Right lobe of liver (tissue), 6 donors: ENCODE results near the gene TNP1. TPM values are rescaled to one million over a fixed set of nuclear protein-coding genes. Genes with fewer than 3 reads are reported as not detected.

Experiments
- ATAC-seq, 4 donors: fragments of 200-7000 bp; cut with Tn5 transposase; one replicate each; pipeline ENCODE4 v1.9.1; 2020; ENCODE audit warnings: mild to moderate bottlenecking in 4 of 4, moderate library complexity in 4 of 4
- DNase-seq, 3 donors: peaks; one replicate each; pipeline ENCODE4 v3.0.0-alpha.2; 2020
- H3K27ac ChIP-seq, 3 donors: fragments of 200-600 bp; one replicate each; pipeline ENCODE4 v1.8.0; 2022
- H3K27me3 ChIP-seq, 2 donors: fragments of 200-600 bp; one replicate each; pipeline ENCODE4 v1.8.0; 2022
- H3K36me3 ChIP-seq, 4 donors: fragments of 200-600 bp; sonication (generic) in 1 of 4; one replicate each; pipeline versions ENCODE4 v1.5.1 to v1.8.0; 2017 to 2022; ENCODE audit warnings: control low read depth in 1 of 4
- H3K4me1 ChIP-seq, 4 donors: fragments of 200-600 bp; sonication (generic) in 1 of 4; one replicate each; pipeline versions ENCODE4 v1.5.1 to v1.8.0; 2017 to 2022; ENCODE audit warnings: control low read depth in 1 of 4
- H3K4me3 ChIP-seq, 3 donors: fragments of 200-600 bp; one replicate each; pipeline ENCODE4 v1.8.0; 2022
- H3K9me3 ChIP-seq, 4 donors: fragments of 200-600 bp; sonication (generic) in 1 of 4; one replicate each; pipeline versions ENCODE4 v1.5.1 to v1.8.0; 2017 to 2022; ENCODE audit warnings: control low read depth in 1 of 4
- CTCF ChIP-seq, 4 donors: fragments of 200-600 bp in 3 of 4; fragments of 450-650 bp in 1 of 4; IDR thresholded peaks; one replicate each; pipeline versions ENCODE4 v1.5.1 to v1.8.0; 2016 to 2022; ENCODE audit warnings: antibody characterized with exemption in 4 of 4, mild to moderate bottlenecking in 2 of 4
- POLR2A ChIP-seq: fragments of 450-650 bp; IDR thresholded peaks from one replicate; pipeline ENCODE4 v1.6.1; 2017; ENCODE audit warnings: antibody characterized with exemption, mild to moderate bottlenecking
- WGBS: methylation state at CpG from one replicate; pipeline ENCODE4 v1.1.6; 2018; ENCODE audit warnings: low coverage, low lambda C conversion rate; ENCODE audit not compliant: insufficient coverage; ENCODE audit errors: missing lambda C conversion rate; 5-methylcytosine and 5-hydroxymethylcytosine counted together
- intact Hi-C, 2 donors: fragments of 100-400 bp; cut with DNase I; formaldehyde crosslinking; loops; one replicate each; pipeline versions ENCODE4 v1.11.2 to v1.14.1; 2022
- long read RNA-seq: library from polyadenylated mRNA; unstranded; transcript quantifications from one replicate; pipeline ENCODE4 v2.0.0, GENCODE V29; 2019
- total RNA-seq, 6 experiments: library from RNA; depleted of rRNA in 2 of 6; stranded (reverse); fragments of >200 nt in 2 of 6; fragmentation: NEBNext Ultra II Directional in 3 of 6; extraction: Animal tissue kit (Norgen Biotek cat#: 25700) in 3 of 6; gene quantifications; one replicate each; pipeline versions ENCODE4 v1.1.0 to v1.2.4, GENCODE V29; 2016 to 2023
- donor health status: DM: no; HTN: yes; CAD: no.
- donor health status: DM: no; HTN: no; CAD: no.
- donor health status: DM: no; HTN: no; CAD: no.
- donor health status: DM: no; HTN: yes; CAD: no.
- donor health status: DM: no; HTN: yes; CAD: no.

The TNP1 gene, protein sequence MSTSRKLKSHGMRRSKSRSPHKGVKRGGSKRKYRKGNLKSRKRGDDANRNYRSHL
- total RNA-seq: not detected
- long read RNA-seq: 0 reads

DNA sequence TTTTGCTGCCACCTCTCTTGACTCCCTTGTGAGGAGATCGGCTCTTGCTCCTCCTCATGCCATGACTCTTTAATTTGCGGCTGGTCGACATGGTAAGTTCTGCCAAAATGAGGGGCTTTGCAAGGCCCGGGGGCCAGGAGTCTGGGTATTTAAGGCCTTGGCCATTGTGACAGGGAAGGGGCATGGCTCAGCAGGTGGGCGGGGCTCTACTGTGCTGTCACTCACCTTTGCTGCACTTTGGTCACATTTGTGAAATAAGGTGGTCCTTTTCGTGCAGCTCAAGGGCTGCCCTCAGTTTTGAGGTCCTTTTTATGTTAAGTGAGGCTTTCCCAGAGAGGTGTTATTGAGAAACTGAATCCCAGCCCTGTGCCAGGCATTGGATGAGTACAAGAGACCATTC lies at the start of gene TNP1:
TNP1 (minus strand) TSS at position 121 of the 400 bp plus-strand sequence; CDS start at position 91, 30 bp downstream.
- Histone ChIP-seq H3K4me1 (no peaks in the 10 kb centered on the region), H3K9me3 (no peaks in the 10 kb centered on the region), H3K36me3 (no peaks in the 10 kb centered on the region), H3K27me3 (no peaks in the 10 kb centered on the region), H3K27ac (no peak within 1 kb of the TSS), H3K4me3 (no peak within 1 kb of the TSS)
- 86% methylated on average over 5 of the region's 6 CpGs for WGBS
- TF ChIP-seq POLR2A (no peak), CTCF (IDR thresholded peaks at IDR 0.05) (no peak)
- ATAC-seq (no peak), DNase-seq (no peak)
- intact Hi-C loops: no loop called here

DNA sequence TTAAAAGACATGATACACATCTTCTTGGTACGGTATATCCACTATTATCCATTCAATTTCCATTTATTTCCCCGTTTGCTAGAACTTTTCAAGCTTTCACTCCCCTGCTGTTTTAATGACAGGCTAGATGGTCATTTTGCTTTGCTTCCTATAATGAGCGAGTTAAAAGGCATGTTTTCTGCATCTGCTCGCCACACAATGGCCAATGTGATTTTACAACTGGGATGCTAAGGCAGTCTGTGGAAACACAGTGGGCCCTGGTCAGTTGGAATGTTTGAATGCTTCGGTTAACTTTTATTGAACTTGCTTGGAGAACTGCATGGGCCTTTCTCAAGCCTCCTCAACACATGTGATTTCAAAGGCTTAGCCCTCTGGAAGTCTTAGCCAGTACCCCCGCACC lies 48.4 kb upstream of the TNP1 start:
- ATAC-seq: no peak
- Histone ChIP-seq H3K27me3 (no peaks in the 10 kb centered on the region), H3K36me3 (no peaks in the 10 kb centered on the region), H3K27ac (no peak overlapping the region), H3K4me3 (no peak overlapping the region), H3K4me1 (no peaks in the 10 kb centered on the region), H3K9me3 (no peaks in the 10 kb centered on the region)
- DNase-seq: no peak
- 96% methylated on average over 5 of the region's 6 CpGs for WGBS
- intact Hi-C loops: no loop called here
- TF ChIP-seq POLR2A (no peak), CTCF (IDR thresholded peaks at IDR 0.05) (no peak)

DNA sequence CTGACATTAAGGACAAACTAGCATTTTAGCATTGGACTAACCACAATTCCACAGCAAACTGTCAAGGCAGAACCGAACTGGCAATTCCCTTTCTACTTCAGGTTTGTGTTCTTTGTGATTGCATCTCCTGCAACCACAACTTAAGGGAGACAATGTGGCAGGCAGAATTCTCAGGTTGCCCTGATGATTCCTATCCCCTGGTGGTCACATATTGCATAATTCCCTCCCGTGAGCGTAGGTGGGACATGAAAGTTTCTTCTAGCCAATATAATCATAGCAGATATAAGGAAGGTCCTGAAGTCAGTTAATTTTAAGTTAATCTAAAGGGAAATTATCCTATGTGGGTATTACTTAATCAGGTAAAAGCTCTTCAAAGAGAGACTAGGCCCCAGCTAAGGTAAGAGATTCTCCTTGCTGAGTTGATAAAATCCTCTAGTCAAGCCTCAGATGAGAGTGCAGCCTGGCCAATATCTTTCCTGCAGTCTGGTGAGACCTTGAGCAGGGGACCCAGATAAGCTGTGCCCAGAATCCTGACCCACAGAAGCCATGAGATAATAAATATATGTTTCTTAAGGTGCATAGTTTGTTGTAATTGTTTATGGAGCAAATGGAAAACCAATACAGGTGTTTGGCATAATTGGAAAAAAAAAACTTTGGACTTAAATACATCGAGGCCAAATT lies 45.9 kb upstream of the TNP1 start:
- no peaks in the 10 kb centered on the region for H3K4me1 ChIP-seq
- ATAC-seq: no peak
- no peaks in the 10 kb centered on the region for H3K9me3 ChIP-seq
- TF ChIP-seq POLR2A: no peak
- no peak for TF ChIP-seq CTCF (IDR thresholded peaks at IDR 0.05)
- H3K27me3 ChIP-seq: no peaks in the 10 kb centered on the region
- WGBS: 62% methylated on average over 4 of the region's 4 CpGs
- H3K27ac ChIP-seq: no peak overlapping the region
- no peak overlapping the region for H3K4me3 ChIP-seq
- intact Hi-C loops: no loop called here
- H3K36me3 ChIP-seq: no peaks in the 10 kb centered on the region
- DNase-seq: no peak

DNA sequence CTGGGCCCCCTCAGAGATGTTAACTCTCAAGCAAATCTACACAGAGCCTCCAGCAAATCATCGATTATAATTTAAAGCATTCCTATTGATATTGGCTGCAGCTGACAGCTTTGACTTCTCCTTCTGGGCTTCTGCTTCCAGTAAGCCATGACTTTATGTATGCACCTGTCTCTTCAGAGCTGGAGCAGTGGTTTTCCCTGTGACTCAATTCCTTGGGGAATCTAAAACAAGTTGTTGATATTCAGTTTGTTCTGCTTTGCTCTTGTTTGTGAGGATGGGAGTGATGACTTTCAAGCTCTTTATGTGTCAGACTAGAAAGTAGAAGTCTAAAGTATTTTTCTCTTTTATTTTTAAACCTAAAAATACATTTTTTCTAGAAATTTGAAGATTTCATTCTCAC lies 45.1 kb upstream of the TNP1 start:
- no peaks in the 10 kb centered on the region for H3K36me3 ChIP-seq
- WGBS: 86% methylated on average over 1 of the region's 1 CpG
- no peak overlapping the region for H3K4me3 ChIP-seq
- TF ChIP-seq CTCF (IDR thresholded peaks at IDR 0.05) (no peak), POLR2A (no peak)
- H3K9me3 ChIP-seq: no peaks in the 10 kb centered on the region
- no peaks in the 10 kb centered on the region for H3K4me1 ChIP-seq
- ATAC-seq (no peak), DNase-seq (no peak)
- H3K27ac ChIP-seq: no peak overlapping the region
- no peaks in the 10 kb centered on the region for H3K27me3 ChIP-seq
- intact Hi-C loops: no loop called here
